ENCODE results near the gene TNNI3. TPM values are rescaled to one million over a fixed set of nuclear protein-coding genes. Genes with fewer than 3 reads are reported as not detected.
A peak's percentile ranks its signal among the peaks of the same experiment; 100 is the strongest.

Gene TNNI3
- total and polyA plus RNA-seq, 2 donors (not counting 3 experiments of a cell fraction or from before 2014, with no cell fraction given): not detected

- H3K9ac ChIP-seq (replicated peaks; ENCODE audit: extremely low read depth, insufficient read depth, low read length): no peak overlapping the region
- no TSS peak for BruUV-seq (replicated peaks)
- H3K79me2 ChIP-seq (ENCODE audit: control insufficient read depth, insufficient read depth, low read length): no peaks in the 10 kb centered on the region
- H3K9me3 ChIP-seq (replicated peaks; ENCODE audit: control insufficient read depth, insufficient read depth, low read length): no peaks in the 10 kb centered on the region
- dilution Hi-C loops (cut with MboI; ENCODE audit: extremely low pct_ligation_motif_present, low sequenced_read_pairs): no loop called here
- no peaks in the 10 kb centered on the region for H3K4me1 ChIP-seq (ENCODE audit: control insufficient read depth, extremely low read depth, insufficient read depth, low read length)
- no peaks in the 10 kb centered on the region for H3K36me3 ChIP-seq (ENCODE audit: control insufficient read depth in 2 of 2, extremely low read depth in 1 of 2, insufficient read depth in 2 of 2, low read length in 2 of 2)
- CTCF ChIA-PET: interaction anchor here (0.5 to 3.8 kb wide), 11 partner anchors 10 to 358 kb away, joined by 3 to 34 read pairs (median 4); partner anchors contain the start of genes COX6B2, DNAAF3 and TMEM238
- TF ChIP-seq MAX (IDR thresholded peaks at IDR 0.05; ENCODE audit: insufficient read depth, insufficient read length) (no peak), POLR2A (IDR thresholded peaks at IDR 0.05; ENCODE audit: low read depth, low read length) (no peak), CTCF (IDR thresholded peaks at IDR 0.05; ENCODE audit: extremely low read depth in 1 of 2, insufficient read depth in 1 of 2, low read depth in 1 of 2, low read length in 2 of 2) (peak; percentile 34 to 55), POLR2AphosphoS5 (IDR thresholded peaks at IDR 0.05; ENCODE audit: insufficient read depth, low read depth, low read length) (no peak), GATA2 (IDR thresholded peaks at IDR 0.05; ENCODE audit: insufficient read depth, insufficient read length, low read depth, low read length) (no peak)
- H3K4me3 ChIP-seq (replicated peaks in 1 of 3; ENCODE audit: insufficient read depth in 1 of 3, low read depth in 1 of 3, low read length in 3 of 3): no peak overlapping the region
- H3K9me1 ChIP-seq (replicated peaks; ENCODE audit: control insufficient read depth, extremely low read depth, insufficient read depth, low read length): no peaks in the 10 kb centered on the region
- intact Hi-C loops (cut with micrococcal nuclease): loop anchor here (10.0 kb wide), 1 partner anchor 239 kb away; the partner anchor contains the start of genes RPL28 and TMEM238
- no peak overlapping the region for H3K4me2 ChIP-seq (ENCODE audit: insufficient read depth, low read length)
- POLR2A ChIA-PET: no interaction called here
- no peak overlapping the region for H2AFZ ChIP-seq (ENCODE audit: low read depth, low read length)
- FAIRE-seq (no peak), DNase-seq (ENCODE audit: low read depth, low spot score) (no peak)
- H3K27me3 ChIP-seq (ENCODE audit: control insufficient read depth in 2 of 2, insufficient read depth in 2 of 2, low read length in 2 of 2): peaks cover 7 to 15% of the 10 kb centered on the region in 2 experiments
- no peaks in the 10 kb centered on the region for H4K20me1 ChIP-seq (replicated peaks; ENCODE audit: control insufficient read depth, extremely low read depth, insufficient read depth, low read length)
- no peak overlapping the region for H3K27ac ChIP-seq (ENCODE audit: insufficient read depth, low read depth, low read length)
These were observed 11.3 kb downstream of the TNNI3 start for GRCh38 chr19:55146078-55146704.
